Testis (tissue), 2 donors: ENCODE data around the gene PCYT2.

ENCODE experiments used
- POLR2A ChIP-seq: fragments of 450-650 bp; IDR thresholded peaks from one replicate; pipeline ENCODE4 v1.6.1; 2017; ENCODE audit warnings: antibody characterized with exemption, mild to moderate bottlenecking, moderate library complexity
- TF ChIP-seq, protein P1 (sequence below), 3 experiments: fragments of 450-650 bp in 2 of 3; fragments of 200-600 bp in 1 of 3; sonication (generic) in 1 of 3; IDR thresholded peaks; one replicate each; pipeline ENCODE4 v1.5.1; 2016 to 2019; ENCODE audit warnings: antibody characterized with exemption in 3 of 3, mild to moderate bottlenecking in 2 of 3, moderate library complexity in 1 of 3

- TF ChIP-seq, protein P1, sequence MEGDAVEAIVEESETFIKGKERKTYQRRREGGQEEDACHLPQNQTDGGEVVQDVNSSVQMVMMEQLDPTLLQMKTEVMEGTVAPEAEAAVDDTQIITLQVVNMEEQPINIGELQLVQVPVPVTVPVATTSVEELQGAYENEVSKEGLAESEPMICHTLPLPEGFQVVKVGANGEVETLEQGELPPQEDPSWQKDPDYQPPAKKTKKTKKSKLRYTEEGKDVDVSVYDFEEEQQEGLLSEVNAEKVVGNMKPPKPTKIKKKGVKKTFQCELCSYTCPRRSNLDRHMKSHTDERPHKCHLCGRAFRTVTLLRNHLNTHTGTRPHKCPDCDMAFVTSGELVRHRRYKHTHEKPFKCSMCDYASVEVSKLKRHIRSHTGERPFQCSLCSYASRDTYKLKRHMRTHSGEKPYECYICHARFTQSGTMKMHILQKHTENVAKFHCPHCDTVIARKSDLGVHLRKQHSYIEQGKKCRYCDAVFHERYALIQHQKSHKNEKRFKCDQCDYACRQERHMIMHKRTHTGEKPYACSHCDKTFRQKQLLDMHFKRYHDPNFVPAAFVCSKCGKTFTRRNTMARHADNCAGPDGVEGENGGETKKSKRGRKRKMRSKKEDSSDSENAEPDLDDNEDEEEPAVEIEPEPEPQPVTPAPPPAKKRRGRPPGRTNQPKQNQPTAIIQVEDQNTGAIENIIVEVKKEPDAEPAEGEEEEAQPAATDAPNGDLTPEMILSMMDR (IDR thresholded peaks at IDR 0.05), result no peak
- TF ChIP-seq POLR2A, result no peak
Observed at GRCh38 chr17:81898885-81899284, 12.3 kb downstream of the PCYT2 start.
